ENCODE data around the gene CTAG1B.
"Not testable (repeated sequence)": the region's sequence is repeated elsewhere in the genome, so short reads cannot be mapped to it uniquely, and the experiment has no call there.

Gene CTAG1B

GRCh38 chrX:154590415-154590814, 28.7 kb downstream of the CTAG1B start:
- DNase-seq (ENCODE audit: low read depth in 2 of 2, low spot score in 1 of 2) = not testable (repeated sequence)

- DNase-seq (ENCODE audit: low read depth in 2 of 2, low spot score in 1 of 2) = not testable (repeated sequence)
Observed at GRCh38 chrX:154584585-154585183, 34.4 kb downstream of the CTAG1B start, which contains the start of gene CTAG1A. CTAG1A (plus strand) TSS chrX:154585133; CDS start chrX:154585207, 74 bp downstream.

- not testable (repeated sequence) for DNase-seq (ENCODE audit: low read depth in 2 of 2, low spot score in 1 of 2)
Observed at GRCh38 chrX:154582994-154583393, 36.1 kb downstream of the CTAG1B start.

- DNase-seq (ENCODE audit: low read depth in 2 of 2, low spot score in 1 of 2) = not testable (repeated sequence)
Observed at GRCh38 chrX:154575076-154575475, 44.0 kb downstream of the CTAG1B start.

GRCh38 chrX:154573061-154573460, 46.0 kb downstream of the CTAG1B start:
- DNase-seq (ENCODE audit: low read depth in 2 of 2, low spot score in 1 of 2) = not testable (repeated sequence)

GRCh38 chrX:154570361-154570760, 48.7 kb downstream of the CTAG1B start:
- DNase-seq (ENCODE audit: low read depth in 2 of 2, low spot score in 1 of 2) = not testable (repeated sequence)
